ENCODE measurements around the gene SEMA5A.

- TF ChIP-seq CTCF (IDR thresholded peaks at IDR 0.05; ENCODE audit: insufficient read depth, low read depth, low read length) (no peak), EZH2 (IDR thresholded peaks at IDR 0.05; ENCODE audit: insufficient read depth, low read length) (no peak)
Observed at GRCh38 chr5:9168791-9169556, 376.9 kb downstream of the SEMA5A start.

Measured in astrocyte (in vitro differentiated cells and primary cell).